GM18499 (cell line): ENCODE measurements around the gene CTSH.
"Not testable (repeated sequence)": the region's sequence is repeated elsewhere in the genome, so short reads cannot be mapped to it uniquely, and the experiment has no call there.

Experiments used
- ATAC-seq: cut with Tn5 transposase; IDR thresholded peaks from one replicate; pipeline ENCODE4 v1.9.1; 2021; ENCODE audit warnings: moderate number of reproducible peaks; ENCODE audit not compliant: insufficient read depth, unreplicated experiment

Gene CTSH

DNA sequence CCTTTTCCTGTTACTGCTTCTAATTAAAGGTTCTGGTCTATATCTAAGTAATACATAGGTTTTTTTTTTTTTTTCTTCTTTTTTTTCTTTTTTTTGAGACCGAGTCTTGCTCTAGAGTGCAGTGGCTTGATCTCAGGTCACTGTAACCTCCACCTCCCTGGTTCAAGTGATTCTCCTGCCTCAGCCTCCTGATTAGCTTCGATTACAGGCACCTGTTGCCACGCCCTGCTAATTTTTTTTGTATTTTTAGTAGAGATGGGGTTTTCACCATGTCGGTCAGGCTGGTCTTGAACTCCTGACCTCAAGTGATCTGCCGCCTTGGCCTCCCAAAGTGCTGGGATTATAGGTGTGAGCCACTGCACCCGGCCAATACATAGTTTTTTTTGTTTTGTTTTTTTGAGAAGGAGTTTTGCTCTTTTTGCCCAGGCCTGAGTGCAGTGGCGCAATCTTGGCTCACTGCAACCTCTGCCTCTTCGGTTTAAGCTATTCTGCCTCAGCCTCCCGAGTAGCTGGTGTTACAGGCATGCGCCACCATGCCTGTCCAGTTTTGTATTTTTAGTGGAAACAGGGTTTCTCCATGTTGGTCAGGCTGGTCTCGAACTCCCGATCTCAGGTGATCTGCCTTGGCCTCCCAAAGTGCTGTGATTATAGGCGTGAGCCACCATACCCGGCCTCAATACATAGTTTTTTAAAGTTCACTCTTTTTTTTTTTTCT is 43.9 kb downstream of the CTSH start:
- ATAC-seq: not testable (repeated sequence)

DNA sequence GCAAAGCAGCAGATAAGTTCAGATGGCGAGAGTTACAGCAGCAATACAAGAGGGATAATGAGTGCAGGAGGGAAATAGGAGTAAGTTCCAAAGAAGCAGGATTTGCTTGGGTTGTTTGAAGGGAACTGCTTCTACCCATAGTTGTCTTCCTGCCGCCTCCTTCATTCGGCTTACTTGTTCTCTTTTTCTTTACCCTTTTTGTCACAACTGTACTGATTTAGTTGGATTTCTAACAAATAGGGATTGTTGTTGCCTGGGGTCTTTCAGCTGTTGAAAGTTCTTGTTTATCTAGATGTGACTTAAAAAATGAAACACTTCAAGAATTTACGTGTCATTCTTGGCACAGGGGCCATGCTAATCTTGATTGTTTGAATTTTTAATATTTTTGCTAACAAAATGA is 46.3 kb downstream of the CTSH start:
- ATAC-seq: no peak

DNA sequence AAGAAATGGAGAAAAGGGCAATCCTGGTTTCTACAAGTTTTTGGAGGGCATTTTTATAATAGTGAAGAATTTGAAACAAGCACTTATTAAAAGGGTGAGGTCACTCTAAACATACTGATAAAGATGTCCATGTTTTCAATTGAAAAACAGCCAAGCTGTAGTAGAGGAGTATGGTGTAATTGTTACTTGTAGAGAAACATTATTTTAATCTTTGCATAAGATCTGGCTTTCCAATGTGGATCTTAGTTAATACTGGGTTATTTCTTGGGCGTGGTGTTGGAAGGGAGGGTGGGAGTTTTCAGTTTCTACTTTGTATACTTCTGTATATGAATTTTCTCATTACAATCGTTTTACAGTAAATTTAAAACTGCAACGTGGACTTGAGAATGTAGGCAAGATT is 49.4 kb downstream of the CTSH start:
- ATAC-seq: no peak

DNA sequence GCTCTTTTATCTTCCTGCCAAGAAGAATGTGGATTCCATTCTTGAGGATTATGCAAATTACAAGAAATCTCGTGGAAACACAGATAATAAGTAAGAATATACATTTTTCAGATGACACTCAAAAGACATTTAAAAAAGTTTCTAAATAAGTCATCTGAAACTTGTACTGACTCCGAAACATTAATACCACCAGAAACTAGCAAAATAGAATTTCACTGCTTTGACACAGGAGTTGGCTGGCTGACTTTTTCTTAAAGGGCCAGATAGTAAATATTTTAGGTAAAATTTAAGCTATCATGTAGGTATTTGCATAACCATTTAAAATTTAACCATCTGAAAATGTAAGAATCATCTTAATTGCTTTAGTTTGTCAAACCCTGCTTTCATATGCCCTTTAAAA is 51.3 kb downstream of the CTSH start:
- no peak for ATAC-seq

DNA sequence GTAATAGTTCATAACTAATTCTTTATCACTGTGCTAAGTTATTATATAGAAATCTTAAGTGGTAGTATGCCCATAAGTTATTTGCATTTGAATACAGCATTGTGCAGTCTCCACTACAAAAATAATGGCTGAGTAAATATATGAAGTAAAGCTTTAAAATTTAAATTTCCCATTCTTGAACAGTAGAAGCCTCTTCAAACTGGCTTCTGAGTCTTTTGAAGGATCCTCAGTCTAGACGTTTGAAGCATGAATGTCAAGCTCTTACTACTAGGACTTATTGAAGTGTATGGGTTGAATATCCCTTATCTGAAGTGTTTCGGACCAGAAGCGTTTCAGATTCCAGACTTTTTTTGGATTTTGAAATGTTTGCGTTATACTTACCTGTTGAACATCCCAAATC is 55.8 kb downstream of the CTSH start:
- ATAC-seq: no peak

DNA sequence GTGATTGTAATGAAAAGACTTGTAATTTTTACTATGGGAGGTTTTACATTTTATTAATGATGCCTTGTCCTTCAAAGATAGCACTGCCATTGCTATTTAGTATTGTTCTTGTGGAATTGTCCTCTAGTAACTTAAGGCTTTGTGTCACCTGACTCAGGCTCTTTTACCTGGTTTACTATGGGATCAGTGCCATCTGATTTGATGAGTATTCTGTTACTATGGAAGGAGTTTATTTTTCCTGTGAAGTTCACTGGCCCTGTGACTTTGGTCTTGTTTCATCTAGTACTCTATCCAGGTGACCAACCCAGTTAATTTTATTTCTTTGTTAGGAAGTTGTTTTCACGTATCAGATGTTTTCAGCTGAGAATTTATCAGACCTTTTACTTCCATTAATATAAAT is 63.2 kb downstream of the CTSH start:
- no peak for ATAC-seq

DNA sequence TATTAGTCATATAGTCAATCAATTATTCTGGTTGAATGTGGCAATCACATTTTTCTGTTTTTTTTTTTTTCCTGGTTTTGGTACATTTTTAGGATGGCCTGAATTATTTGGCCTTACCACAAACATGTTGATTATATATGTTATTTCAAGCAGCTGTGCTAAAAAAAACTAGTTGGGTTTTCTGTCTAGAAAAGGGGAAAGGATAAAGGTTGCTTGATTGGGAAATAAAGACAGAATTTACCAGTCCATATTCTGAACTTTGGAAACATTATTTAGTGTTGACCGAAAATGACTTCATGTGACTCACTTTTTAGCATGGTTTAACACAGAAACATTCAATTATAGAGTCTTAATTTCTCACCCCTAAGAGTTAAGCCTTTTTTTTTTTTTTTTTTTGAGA is 64.0 kb downstream of the CTSH start:
- ATAC-seq: no peak

DNA sequence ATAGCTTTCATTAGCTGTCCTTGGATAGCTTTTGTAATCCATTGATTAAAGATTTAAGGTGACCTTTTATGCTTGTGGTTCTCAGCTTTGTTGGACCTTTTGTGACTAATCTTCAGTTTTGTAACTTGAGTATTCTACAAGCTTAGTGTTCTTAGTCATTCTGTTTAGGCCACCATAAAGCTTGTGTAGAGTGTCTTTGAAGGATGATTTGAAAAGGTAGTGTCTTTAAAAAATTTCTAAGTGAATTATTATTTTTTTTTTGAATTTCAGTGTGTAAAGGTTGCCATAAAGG is 64.7 kb downstream of the CTSH start:
- ATAC-seq: no peak

DNA sequence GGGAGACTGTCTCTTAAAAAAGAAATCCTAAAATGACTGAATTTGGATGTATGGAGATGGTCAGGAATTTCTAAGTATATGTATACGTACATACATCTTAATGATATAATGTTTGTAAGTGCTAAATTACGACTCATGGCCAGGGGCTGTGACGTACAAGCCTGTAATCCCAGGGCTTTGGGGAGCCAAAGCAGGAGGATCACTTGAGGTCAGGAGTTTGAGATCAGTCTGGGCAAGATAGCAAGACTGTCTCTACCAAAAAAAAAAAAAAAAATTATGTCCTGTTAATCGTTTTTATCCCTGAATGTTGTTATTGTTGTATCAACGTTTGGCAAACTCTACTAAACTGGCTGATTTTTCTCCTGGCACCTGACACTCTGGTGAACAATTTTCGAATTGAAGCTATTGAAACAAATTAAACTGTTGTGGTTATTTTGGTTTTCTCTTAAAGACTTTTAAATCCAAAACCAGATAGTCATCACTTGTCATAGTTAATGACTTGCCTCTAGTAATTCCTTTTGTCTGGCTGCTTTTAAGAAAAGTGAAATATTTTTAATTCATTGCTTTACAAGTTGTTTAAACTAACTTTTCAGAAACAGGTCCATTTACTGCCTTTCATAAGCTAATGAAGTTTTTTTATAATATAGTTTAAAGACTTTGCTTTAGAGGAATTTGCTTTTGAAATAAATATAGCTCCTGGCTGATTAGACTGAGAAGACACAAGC is 65.2 kb downstream of the CTSH start:
- no peak for ATAC-seq

DNA sequence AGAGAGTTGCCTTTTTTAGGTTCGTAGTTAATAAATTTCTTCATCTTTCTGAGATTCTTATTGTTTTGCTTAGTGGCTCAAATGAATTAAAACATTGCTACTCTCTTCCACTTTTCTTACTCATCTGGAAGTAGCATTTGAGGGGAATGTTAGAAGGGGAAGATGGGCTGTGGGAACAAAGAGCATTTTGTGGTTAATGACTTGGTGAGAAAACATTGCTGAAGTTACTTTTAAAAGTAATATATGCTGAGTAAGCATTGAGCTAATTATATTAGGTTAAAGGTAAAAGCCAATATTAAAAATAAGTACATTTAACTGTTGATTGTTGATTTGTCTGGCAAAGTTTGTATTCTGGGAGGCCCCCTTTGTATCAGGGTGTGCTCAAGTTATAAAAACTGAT is 66.5 kb downstream of the CTSH start:
- no peak for ATAC-seq

DNA sequence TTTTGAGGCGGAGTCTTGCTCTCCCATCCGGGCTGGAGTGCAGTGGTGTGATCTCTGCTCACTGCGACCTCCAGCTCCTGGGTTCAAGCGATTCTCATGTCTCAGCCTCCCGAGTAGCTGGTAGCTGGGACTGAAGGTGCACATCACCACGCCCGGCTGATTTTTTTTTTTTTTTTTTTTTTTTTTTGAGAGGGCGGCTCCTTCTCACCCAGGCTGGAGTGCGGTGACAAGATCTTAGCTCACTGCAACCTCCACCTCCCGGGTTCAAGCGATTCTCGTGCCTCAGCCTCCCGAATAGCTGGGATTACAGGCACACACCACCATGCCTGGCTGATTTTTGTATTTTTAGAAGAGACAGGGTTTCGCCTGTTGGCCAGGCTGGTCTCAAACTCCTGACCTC is 67.9 kb downstream of the CTSH start:
- ATAC-seq: not testable (repeated sequence)

DNA sequence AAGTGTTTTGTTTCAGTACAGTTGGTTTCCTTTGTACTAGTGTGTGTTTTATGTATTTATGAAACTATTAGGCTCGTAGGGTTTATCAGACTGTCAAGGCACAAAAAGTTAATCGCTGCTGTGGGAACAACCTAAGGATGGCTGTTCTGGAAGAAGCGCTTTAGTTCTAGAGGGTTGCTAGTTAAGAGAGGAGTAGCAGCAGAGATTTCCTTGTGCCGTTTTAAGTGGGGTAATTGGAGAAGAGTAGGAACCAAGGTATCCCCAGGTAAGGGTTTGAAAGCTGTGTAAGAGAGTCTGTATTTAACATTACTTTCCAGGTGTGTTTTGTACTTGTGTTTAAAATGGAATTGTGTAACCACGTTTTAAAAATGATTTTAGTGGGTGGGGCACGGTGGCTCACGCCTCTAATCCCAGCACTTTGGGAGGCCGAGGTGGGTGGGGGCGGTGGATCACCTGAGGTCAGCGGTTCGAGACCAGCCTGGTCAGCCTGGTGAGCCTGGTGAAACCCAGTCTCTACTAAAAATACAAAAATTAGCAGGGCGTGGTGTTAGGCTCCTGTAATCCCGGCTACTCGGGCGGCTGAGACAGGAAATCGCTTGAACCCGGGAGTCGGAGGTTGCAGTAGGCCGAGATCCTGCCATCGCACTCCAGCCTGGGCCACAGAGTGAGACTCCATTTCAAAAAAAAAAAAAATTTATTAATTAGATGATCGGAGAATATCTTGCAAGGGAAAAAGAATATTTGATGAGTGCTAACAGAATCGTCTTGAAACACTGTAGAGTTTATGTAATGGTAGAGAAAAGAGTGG is 69.5 kb downstream of the CTSH start:
- ATAC-seq: no peak

DNA sequence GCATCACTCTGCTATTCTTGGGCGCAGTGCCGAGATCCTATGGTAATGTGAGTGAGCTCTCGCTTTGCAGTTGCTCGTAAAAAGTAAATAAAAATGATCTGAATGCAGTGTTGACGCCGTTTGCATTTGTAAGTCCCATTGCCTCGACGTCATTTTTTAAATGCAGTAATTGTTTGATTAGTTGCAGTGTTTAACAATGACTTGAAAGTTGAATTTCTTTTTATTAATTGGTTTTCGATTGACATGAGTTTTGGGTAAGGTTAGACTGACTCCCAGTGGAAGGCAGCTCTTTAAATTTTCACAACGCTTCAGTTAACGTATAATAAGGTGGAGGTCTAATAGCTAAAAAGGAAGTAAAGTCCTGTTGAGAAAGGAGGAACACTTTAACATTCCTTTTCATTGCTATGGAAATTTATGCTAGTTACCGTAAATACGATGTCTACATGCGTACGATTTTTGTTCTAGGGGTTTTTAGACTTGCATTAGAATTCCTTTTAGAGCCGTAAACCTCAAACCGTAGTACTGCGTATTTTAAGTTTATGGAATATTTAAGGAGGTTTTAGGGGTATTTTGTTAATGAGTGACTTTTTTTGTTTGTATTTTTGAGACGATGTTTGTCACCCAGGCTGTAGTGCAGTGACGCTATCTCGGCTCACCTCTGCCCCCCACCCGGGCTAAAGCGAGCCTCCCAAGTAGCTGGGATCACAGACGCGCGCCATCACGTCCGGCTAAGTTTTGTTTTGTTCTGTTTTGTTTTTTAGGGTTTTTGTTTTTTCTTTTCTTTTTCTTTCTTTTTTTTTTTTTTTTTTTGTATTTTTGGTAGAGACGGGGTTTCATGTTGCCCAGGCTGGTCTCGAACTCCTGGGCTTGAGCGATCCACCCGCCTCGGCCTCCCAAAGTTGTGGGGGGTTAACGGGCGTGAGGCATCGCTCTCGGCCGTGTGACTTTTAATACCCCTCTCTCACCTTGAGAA is 70.8 kb downstream of the CTSH start:
- no peak for ATAC-seq

DNA sequence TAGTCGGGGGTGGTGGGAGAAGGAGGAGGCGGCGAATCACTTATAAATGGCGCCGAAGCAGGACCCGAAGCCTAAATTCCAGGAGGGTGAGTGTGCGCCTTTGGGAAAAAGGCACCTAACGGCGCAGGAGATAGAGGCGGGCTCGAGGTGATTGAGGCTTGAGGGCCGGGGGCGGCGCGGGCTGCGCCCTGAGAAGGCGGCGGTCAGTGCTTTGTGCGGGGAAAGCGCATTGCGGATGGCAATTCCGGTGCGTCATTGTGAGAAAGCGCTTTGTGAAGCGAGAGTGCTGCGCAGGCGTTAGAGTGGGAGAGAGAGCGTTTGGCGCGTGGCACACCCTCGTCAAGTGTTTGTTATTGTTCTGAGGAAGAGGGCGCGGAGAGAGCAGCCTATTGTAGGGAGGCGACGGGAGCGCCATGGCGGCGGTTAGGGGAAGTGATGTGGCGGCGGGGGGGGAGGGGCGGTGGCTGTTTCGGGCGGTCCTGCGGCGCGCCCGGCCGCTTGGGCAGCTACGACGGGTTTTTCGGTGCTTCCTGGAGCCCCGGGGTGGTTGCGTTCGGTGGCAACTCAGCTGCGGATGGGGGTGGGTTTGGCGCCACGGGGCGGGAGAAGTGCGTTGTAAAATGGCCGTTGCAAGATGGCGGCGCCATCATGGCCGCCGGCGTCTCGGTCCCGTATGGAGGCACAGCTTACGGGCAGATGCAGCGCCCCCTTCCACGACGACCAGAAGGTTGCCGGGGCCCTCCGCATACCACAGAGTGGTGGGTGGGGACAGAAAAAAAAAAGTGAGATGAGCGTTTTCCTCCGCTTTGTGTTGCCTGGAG is 71.7 kb downstream of the CTSH start:
- no peak for ATAC-seq

DNA sequence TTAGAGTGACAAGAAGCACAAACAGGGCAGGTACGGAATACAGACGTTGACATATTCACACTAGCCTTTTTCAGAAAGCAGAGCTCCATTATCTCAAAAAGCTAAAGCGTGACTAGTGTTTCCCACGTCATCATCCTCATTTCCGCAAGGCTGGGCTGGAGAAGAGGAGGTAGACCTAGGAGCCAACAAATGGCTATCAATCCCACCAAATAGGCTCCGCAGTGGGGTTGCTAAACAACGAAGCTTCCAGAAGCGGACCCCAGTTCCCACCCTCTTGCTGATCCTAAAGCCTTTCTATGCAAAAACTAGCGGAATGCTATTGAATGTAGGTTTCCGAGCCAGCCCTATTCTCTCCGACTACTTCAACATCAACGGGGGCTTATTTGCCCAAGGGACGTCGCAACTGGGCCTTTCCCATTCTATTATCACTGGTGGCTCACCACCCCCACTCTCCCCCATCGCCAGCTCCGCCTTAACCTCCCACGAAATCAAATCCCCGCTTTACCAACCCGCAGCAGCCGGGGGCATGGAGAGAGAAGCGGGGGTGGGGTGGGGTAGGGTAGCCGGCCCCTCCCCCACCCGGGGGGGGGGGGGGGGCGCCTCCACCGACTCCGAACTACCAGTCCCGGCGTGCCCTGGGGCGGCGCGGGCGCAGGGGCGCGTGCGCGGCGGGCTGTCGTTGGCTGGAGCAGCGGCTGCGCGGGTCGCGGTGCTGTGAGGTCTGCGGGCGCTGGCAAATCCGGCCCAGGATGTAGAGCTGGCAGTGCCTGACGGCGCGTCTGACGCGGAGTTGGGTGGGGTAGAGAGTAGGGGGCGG is 72.5 kb downstream of the CTSH start, which contains the start of gene MORF4L1:
Gene MORF4L1 (plus strand): TSS at position 736 of the 817 bp plus-strand sequence. CDS start 128 bp downstream, outside the sequence.
- no peak for ATAC-seq

DNA sequence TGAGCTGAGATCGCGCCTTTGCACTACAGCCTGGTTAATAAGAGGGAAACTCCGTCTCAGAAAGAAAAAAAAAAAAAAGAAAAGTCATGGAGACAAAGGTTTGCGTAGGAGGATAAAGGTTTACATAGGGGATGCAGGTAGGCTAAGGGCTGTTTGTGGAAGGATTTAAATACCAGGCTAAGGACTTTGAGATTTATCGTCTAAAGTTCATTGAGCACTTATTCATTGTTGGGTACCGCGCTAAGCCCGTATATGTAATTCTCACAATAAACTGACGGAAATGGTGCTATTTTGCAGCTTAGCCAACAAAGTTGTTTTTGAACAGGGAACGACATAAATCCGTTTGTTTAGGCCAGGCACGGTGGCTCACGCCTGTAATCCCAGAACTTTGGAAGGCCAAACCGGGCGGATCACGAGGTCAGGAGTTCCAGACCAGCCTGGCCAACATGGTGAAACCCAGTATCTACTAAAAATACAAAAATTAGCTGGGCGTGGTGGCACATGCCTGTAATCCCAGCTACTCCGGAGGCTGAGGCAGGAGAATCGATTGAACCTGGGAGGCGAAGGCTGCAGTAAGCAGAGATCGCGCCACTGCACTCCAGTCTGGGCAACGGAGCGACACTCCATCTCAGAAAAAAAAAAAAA is 73.2 kb downstream of the CTSH start:
- ATAC-seq: not testable (repeated sequence)
